Panc1 (cell line): ENCODE measurements around the gene PDK2. TPM values are rescaled to one million over a fixed set of nuclear protein-coding genes. Genes with fewer than 3 reads are reported as not detected.

Source experiments
- ATAC-seq: fragments of 200-7000 bp; cut with Tn5 transposase; 2 replicates; pipeline ENCODE4 v1.9.1; 2020; ENCODE audit warnings: mild to moderate bottlenecking, moderate library complexity
- Bru-seq: library from RNA; stranded (reverse); fragments of 400-500 nt; gene quantifications from one replicate; lab custom pipeline; 2021; lab: Mats Ljungman, UMichigan
- BruChase-seq, 2 experiments: library from RNA; stranded (reverse); fragments of 400-500 nt; gene quantifications; one replicate each; lab custom pipeline; 2021; lab: Mats Ljungman, UMichigan
- BruUV-seq: library from RNA; stranded (reverse); fragments of 400-500 nt; replicated peaks from 2 replicates; lab custom pipeline; 2021; lab: Mats Ljungman, UMichigan
- CTCF ChIA-PET: fragments of 300-600 bp; sonication (Branson Sonifier 250); formaldehyde crosslinking; loops from one replicate; lab custom pipeline; 2022; ENCODE audit warnings: antibody characterized with exemption; lab: Charles Lee
- POLR2A ChIA-PET: fragments of 300-600 bp; sonication (Branson Sonifier 250); formaldehyde crosslinking; loops from one replicate; lab custom pipeline; 2022; ENCODE audit warnings: antibody characterized with exemption; lab: Charles Lee
- DNase-seq: peaks from one replicate; pipeline ENCODE4 v3.0.0-alpha.2; 2010; ENCODE audit warnings: low read depth, low spot score
- H3K27ac ChIP-seq: 2 replicates; pipeline ENCODE4 v1.5.1; 2011; ENCODE audit warnings: mild to moderate bottlenecking, low read length, inconsistent platforms
- H3K27me3 ChIP-seq: fragments of 200-500 bp; sonication (Bioruptor generic); 2 replicates; pipeline ENCODE4 v1.6.0; 2014; ENCODE audit warnings: low read length, inconsistent platforms; ENCODE audit not compliant: control insufficient read depth, insufficient read depth
- H3K36me3 ChIP-seq: fragments of 200-500 bp; sonication (Bioruptor generic); 2 replicates; pipeline ENCODE4 v1.5.1; 2014; ENCODE audit warnings: inconsistent platforms, mild to moderate bottlenecking, low read length, moderate library complexity; ENCODE audit not compliant: control insufficient read depth, insufficient read depth
- H3K4me1 ChIP-seq: 2 replicates; pipeline ENCODE4 v1.5.1; 2011; ENCODE audit warnings: inconsistent platforms, mild to moderate bottlenecking, low read length, moderate library complexity; ENCODE audit not compliant: control insufficient read depth, insufficient read depth
- H3K4me3 ChIP-seq, 2 experiments: 2 replicates each; pipeline ENCODE4 v1.5.1; 2011 to 2012; ENCODE audit warnings: low read depth in 2 of 2, low read length in 2 of 2, mild to moderate bottlenecking in 2 of 2, inconsistent platforms in 1 of 2, moderate library complexity in 1 of 2
- H3K9me3 ChIP-seq: fragments of 200-500 bp; sonication (Bioruptor generic); 2 replicates; pipeline ENCODE4 v1.5.1; 2014; ENCODE audit warnings: low read depth, mild to moderate bottlenecking, inconsistent platforms, low read length, moderate library complexity; ENCODE audit not compliant: control insufficient read depth, insufficient read depth
- CTCF ChIP-seq: fragments of 450-650 bp; IDR thresholded peaks from 2 replicates; pipeline ENCODE4 v1.5.1; 2017; ENCODE audit warnings: mild to moderate bottlenecking
- POLR2AphosphoS5 ChIP-seq: IDR thresholded peaks from 2 replicates; pipeline ENCODE4 v1.6.1; 2012; ENCODE audit warnings: mild to moderate bottlenecking, low read depth, low read length, moderate library complexity
- REST ChIP-seq, 2 experiments: IDR thresholded peaks; 2 replicates each; pipeline ENCODE4 v1.6.1; 2011 to 2012; ENCODE audit warnings: low read depth in 2 of 2, control low read depth in 1 of 2, low read length in 1 of 2, mild to moderate bottlenecking in 1 of 2, moderate library complexity in 1 of 2; ENCODE audit not compliant: insufficient read depth in 1 of 2
- SIN3A ChIP-seq: IDR thresholded peaks from 2 replicates; pipeline ENCODE4 v1.6.1; 2012; ENCODE audit warnings: low read depth, mild to moderate bottlenecking, low read length, moderate library complexity, borderline replicate concordance; ENCODE audit not compliant: insufficient read depth
- TCF7L2 ChIP-seq: IDR thresholded peaks from 2 replicates; pipeline ENCODE4 v1.6.1; 2011; ENCODE audit warnings: mild to moderate bottlenecking, low read depth, low read length, inconsistent platforms
- in situ Hi-C: cut with HindIII; loops from 2 replicates; pipeline ENCODE4 v1.10.0; 2016; ENCODE audit warnings: low sequenced_read_pairs, low pct_unique_long_range_greater_than_20kb
- intact Hi-C: fragments of 100-400 bp; cut with micrococcal nuclease; formaldehyde crosslinking; loops from one replicate; pipeline ENCODE4 v1.10.0; 2022; ENCODE audit not compliant: unreplicated experiment
- long read RNA-seq: library from polyadenylated mRNA; unstranded; transcript quantifications from one replicate; pipeline ENCODE4 v2.0.0, GENCODE V29; 2021; ENCODE audit not compliant: unreplicated experiment
- polyA plus RNA-seq: library from polyadenylated mRNA; unstranded; fragments of >200 nt; gene quantifications from one replicate; pipeline ENCODE4 v1.2.1, GENCODE V29; 2012; ENCODE audit warnings: missing spikeins; ENCODE audit not compliant: insufficient read length
- total RNA-seq: library from RNA; stranded (reverse); gene quantifications from one replicate; pipeline ENCODE4 v1.2.1, GENCODE V29; 2021; ENCODE audit not compliant: unreplicated experiment

PDK2 gene
- total RNA-seq: 46.0 TPM
- polyA plus RNA-seq: 79.3 TPM
- percentile 49 among the genes with signal in this experiment for Bru-seq, nascent RNA
- BruChase-seq, experiment 1, labeled RNA remaining after a 2-hour chase: percentile 49 among the genes with signal in this experiment
- BruChase-seq, experiment 2, labeled RNA remaining after a 6-hour chase: percentile 56 among the genes with signal in this experiment
- long read RNA-seq, transcript PDK2-203 (11 exons, 3,440 nt): major isoform, 57 of 100 reads
- long read RNA-seq, transcript PDK2-206 (4 exons, 865 nt): minor isoform, 8 of 100 reads
- long read RNA-seq, partial matches to known transcripts: 7 of 100 reads
- long read RNA-seq, other reads (novel, unspliced or antisense): 28 of 100 reads

- TF ChIP-seq SIN3A (no peak; the same call in 1 of the 2 replicates), REST (IDR thresholded peaks at IDR 0.05; ENCODE audit: insufficient read depth in 1 of 2, low read depth in 2 of 2, low read length in 1 of 2) (no peak), TCF7L2 (no peak; the same call in 1 of the 2 replicates), CTCF (no peak), POLR2AphosphoS5 (peak; percentile 57; the same call in 1 of the 2 replicates)
- no TSS peak for BruUV-seq
- in situ Hi-C loops: no loop called here
- ChIA-PET CTCF (interaction anchor here (0.6 to 2.7 kb wide), 16 partner anchors 14 to 202 kb away, joined by 3 to 12 read pairs (median 4); partner anchors contain the start of gene SAMD14), POLR2A (interaction anchor here (0.6 kb wide), 2 partner anchors 87 to 1097 kb away, joined by 6 to 11 read pairs; no protein-coding TSS in a partner anchor)
- peak within 1 kb of the TSS; percentile 86 for H3K27ac ChIP-seq
- H3K4me1 ChIP-seq: peaks cover 32% of the 10 kb centered on the region
- peaks cover 2% of the 10 kb centered on the region; the same call in 1 of the 2 replicates for H3K36me3 ChIP-seq
- no peaks in the 10 kb centered on the region for H3K9me3 ChIP-seq
- ATAC-seq (peak; percentile 89), DNase-seq (no peak)
- H3K27me3 ChIP-seq: no peaks in the 10 kb centered on the region
- intact Hi-C loops: loop anchor here (2.0 kb wide), 1 partner anchor 202 kb away; no protein-coding TSS in a partner anchor
- H3K4me3 ChIP-seq: peak within 1 kb of the TSS; percentile 73 to 75
These were observed at the start of gene PDK2 for GRCh38 chr17:50094753-50095619. TSS of gene PDK2 (plus strand) at chr17:50095351. CDS start at chr17:50095436, 85 bp downstream.

- BruUV-seq: no TSS peak
- Histone ChIP-seq H3K4me1 (peaks cover 65% of the 10 kb centered on the region), H3K27me3 (no peaks in the 10 kb centered on the region), H3K9me3 (no peaks in the 10 kb centered on the region), H3K36me3 (no peaks in the 10 kb centered on the region), H3K27ac (peak overlapping the region; percentile 74), H3K4me3 (no peak overlapping the region)
- DNase-seq (no peak), ATAC-seq (no peak)
- CTCF ChIA-PET: no interaction called here
- POLR2A ChIA-PET: no interaction called here
- no peak for TF ChIP-seq TCF7L2
- TF ChIP-seq CTCF: no peak
- TF ChIP-seq REST (IDR thresholded peaks at IDR 0.05; ENCODE audit: insufficient read depth in 1 of 2, low read depth in 2 of 2, low read length in 1 of 2): no peak
- no peak for TF ChIP-seq POLR2AphosphoS5
- no peak for TF ChIP-seq SIN3A
- intact Hi-C loops: no loop called here
- in situ Hi-C loops: no loop called here
These were observed 49.0 kb upstream of the PDK2 start for GRCh38 chr17:50046179-50046578.
